Tongue (tissue), 2 donors: ENCODE data around the gene OR2K2. TPM values are rescaled to one million over a fixed set of nuclear protein-coding genes. Genes with fewer than 3 reads are reported as not detected.
"Not testable (repeated sequence)": the region's sequence is repeated elsewhere in the genome, so short reads cannot be mapped to it uniquely, and the experiment has no call there.

Experiments
- DNase-seq: peaks from one replicate; pipeline ENCODE4 v3.0.0-alpha.2; 2015
- total RNA-seq: library from RNA; depleted of rRNA; stranded (reverse); fragments of >200 nt; gene quantifications from one replicate; pipeline ENCODE4 v1.2.3, GENCODE V29; 2014

The OR2K2 gene
- total RNA-seq, 1 donor from 2014 or later: not detected

DNA sequence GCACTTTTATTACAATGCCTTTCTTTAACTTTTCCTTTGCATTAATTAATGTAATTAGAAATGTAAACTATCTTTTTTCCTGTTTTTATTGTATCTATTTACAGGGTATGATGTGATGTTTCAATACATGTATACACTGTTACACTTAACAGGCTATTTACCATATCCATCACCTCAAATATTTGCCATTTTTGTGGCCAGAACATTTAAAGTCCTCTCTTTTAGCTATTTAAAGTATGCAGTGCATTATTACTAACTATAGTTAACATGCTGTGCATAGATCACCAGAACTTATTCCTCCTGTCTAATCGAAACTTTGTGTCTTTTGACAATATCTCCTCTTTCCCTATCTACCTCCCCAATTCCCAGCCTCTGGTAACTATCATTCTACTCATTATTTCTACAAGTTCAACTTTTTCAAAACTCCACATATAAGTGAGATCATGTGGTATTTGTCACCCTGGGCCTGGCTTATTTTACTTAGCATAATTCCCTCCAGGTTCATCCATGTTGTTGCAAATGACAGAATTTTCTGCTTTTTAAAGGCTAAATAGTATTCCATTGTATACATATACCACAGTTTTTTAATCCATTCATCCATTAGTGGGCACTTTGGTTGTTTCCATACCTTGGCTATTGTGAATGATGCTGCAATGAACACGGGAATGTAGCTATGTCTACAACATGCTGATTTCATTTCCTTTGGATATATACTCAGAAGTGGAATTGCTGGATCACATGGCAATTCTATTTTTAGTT is 32.8 kb downstream of the OR2K2 start:
- no peak for DNase-seq

DNA sequence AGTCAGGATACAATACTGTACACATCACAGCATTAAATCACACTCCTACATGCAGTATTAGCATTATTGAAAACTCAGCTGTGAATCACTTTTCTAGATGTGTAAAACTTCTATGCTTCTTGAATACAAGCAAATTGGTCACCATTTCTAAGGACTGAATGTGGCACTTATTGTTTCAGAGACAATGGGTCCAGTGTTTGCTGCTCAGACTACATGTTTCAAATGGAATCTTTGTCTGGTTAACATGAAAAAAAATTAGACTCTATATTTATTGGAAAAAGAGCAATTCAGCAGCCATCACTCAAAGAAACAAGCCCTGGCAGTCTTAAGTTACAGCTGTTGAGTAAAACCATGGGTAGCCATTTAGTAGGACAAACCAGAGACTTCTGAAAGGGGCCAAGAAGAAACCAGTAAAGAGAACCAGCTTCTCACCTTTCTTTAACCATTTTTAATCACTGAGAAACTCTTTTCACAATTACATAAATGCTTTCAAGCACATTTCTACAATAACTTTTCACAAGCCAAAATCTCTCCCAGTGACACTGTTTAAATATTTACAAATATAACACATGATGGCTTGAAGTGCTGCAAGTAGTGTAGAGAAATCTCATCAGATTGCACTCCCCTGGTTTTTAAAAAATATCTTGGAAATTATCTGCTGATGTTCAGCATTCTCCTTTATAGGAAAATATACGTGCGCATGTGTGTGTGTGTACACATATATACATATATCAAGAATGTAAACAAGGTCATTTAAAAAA is 35.2 kb downstream of the OR2K2 start:
- DNase-seq: no peak

DNA sequence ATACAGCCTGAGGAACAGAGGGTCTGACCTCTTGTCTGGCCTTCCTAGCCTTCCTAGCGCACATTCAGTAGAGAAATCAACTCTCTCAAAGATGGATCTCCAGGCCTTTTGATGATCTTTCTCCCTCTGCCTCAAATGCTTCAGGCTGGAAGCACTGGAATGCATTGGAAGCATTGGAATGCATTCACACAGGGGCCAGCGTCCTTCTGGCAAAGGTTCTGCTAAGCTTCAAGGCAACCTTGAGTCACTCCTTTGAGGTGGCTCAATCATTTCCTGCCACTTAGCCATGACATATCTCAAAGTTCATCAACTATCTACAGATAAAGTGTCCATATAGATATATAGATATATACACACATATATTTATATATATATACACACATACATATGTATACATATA is 42.9 kb downstream of the OR2K2 start:
- DNase-seq: no peak

DNA sequence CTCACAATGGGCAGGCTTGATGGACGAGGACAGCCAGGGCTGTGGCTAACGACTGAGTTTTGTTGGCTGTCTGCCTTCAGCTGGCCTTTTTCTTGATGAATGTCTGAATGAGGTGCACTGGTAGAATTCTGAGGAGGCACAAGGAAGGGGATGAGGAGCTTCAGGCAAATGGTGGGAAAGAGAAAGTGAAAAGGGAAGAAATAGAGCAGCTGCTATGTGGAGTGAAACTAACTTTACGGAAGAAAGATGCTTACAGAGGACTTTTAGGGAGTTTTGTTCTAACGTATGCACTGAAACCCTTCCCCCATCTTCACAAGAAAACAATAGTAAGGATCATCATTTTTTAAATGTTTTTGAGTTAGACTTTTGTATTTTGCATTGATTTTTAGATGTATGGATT is 45.3 kb downstream of the OR2K2 start:
- no peak for DNase-seq

DNA sequence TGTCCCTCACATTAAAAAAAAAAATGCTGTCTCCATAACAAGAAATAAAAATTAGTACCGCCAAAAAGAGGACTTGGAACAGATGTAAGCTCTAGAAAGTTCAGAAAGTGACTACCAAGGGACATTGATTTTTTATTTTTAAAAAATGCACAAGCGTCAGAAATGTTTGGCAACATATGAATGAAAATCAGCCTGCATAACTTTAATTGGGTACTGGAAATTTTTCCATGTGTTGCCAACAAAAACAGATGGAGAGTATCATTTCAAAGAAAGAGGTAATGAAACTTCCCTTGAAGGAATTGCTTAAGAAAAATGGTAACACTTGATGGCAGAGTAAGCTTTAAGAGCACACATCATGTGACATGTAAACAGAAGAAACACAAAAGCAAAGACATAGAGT is 47.2 kb downstream of the OR2K2 start:
- peak; percentile 31 for DNase-seq

DNA sequence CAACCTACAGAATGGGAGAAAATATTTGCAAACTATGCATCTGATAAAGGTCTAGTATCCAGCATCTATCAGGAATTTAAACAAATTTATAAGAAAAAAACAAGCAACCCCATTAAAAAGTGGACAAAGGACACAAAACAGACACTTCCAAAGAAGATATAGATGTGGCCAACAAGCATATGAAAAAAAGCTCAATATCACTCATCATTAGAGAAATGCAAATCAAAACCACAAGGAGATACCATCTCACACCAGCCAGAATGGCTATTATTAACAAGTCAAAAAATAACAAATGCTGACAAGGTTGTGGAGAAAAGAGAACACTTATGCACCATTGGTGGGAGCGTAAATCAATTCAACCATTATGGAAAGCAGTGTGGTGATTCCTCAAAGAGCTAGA is 49.2 kb downstream of the OR2K2 start:
- not testable (repeated sequence) for DNase-seq

Other genes starting within 250 kb of the OR2K2 start
- 140 TPM for gene ECPAS, start 154.2 kb upstream of the OR2K2 start, total RNA-seq
- gene ZNF483, start 195.0 kb upstream of the OR2K2 start, total RNA-seq: 9.3 TPM